ENCODE data around the gene IGFL3. TPM values are rescaled to one million over a fixed set of nuclear protein-coding genes. Genes with fewer than 3 reads are reported as not detected.
"Not testable (repeated sequence)": the region's sequence is repeated elsewhere in the genome, so short reads cannot be mapped to it uniquely, and the experiment has no call there.

Gene IGFL3
- total and polyA plus RNA-seq, 3 donors from 2014 or later: not detected

GRCh38 chr19:46113726-46114125 is 10.8 kb downstream of the IGFL3 start:
- no peaks in the 10 kb centered on the region for H3K27me3 ChIP-seq
- intact Hi-C loops (cut with DNase I; ENCODE audit: low total_unique reads): no loop called here
- 33 to 67% methylated on average over 1 of the region's 1 CpG for WGBS, 2 donors

GRCh38 chr19:46112527-46112926 is 12.0 kb downstream of the IGFL3 start:
- H3K9me3 ChIP-seq: no peaks in the 10 kb centered on the region
- H3K36me3 ChIP-seq (ENCODE audit: low read depth, missing control alignments): no peaks in the 10 kb centered on the region
- WGBS, 2 donors: 50 to 55% methylated on average over 2 of the region's 2 CpGs
- no peak for TF ChIP-seq POLR2A (IDR thresholded peaks at IDR 0.05)
- no peak for TF ChIP-seq CTCF (IDR thresholded peaks at IDR 0.05)
- H3K4me3 ChIP-seq: no peak overlapping the region
- no peaks in the 10 kb centered on the region for H3K27me3 ChIP-seq
- no peak overlapping the region for H3K27ac ChIP-seq
- no peaks in the 10 kb centered on the region for H3K4me1 ChIP-seq
- DNase-seq: no peak
- intact Hi-C loops (cut with DNase I; ENCODE audit: low total_unique reads): no loop called here

More at GRCh38 chr19:46113726-46114125, 10.8 kb downstream of the IGFL3 start:
- TF ChIP-seq CTCF (IDR thresholded peaks at IDR 0.05) (no peak), POLR2A (IDR thresholded peaks at IDR 0.05) (no peak)
- Histone ChIP-seq H3K36me3 (ENCODE audit: low read depth, missing control alignments) (no peaks in the 10 kb centered on the region), H3K9me3 (no peaks in the 10 kb centered on the region), H3K27ac (no peak overlapping the region), H3K4me3 (no peak overlapping the region), H3K4me1 (no peaks in the 10 kb centered on the region)
- DNase-seq: no peak

- Histone ChIP-seq H3K9me3 (no peaks in the 10 kb centered on the region), H3K36me3 (ENCODE audit: low read depth, missing control alignments) (no peaks in the 10 kb centered on the region), H3K27ac (no peak overlapping the region), H3K4me3 (no peak overlapping the region), H3K27me3 (no peaks in the 10 kb centered on the region), H3K4me1 (no peaks in the 10 kb centered on the region)
- intact Hi-C loops (cut with DNase I; ENCODE audit: low total_unique reads): no loop called here
- TF ChIP-seq POLR2A (IDR thresholded peaks at IDR 0.05) (no peak), CTCF (IDR thresholded peaks at IDR 0.05) (no peak)
- 68 to 85% methylated on average over 3 of the region's 3 CpGs for WGBS, 2 donors
- no peak for DNase-seq
Measured at GRCh38 chr19:46111376-46111775, 13.1 kb downstream of the IGFL3 start.

GRCh38 chr19:46109876-46110275 is 14.6 kb downstream of the IGFL3 start:
- TF ChIP-seq POLR2A (IDR thresholded peaks at IDR 0.05): no peak
- no peak for TF ChIP-seq CTCF (IDR thresholded peaks at IDR 0.05)
- intact Hi-C loops (cut with DNase I; ENCODE audit: low total_unique reads): no loop called here
- no peaks in the 10 kb centered on the region for H3K36me3 ChIP-seq (ENCODE audit: low read depth, missing control alignments)
- no peak overlapping the region for H3K27ac ChIP-seq
- H3K4me3 ChIP-seq: no peak overlapping the region
- no peaks in the 10 kb centered on the region for H3K9me3 ChIP-seq
- no peak for DNase-seq
- H3K27me3 ChIP-seq: no peaks in the 10 kb centered on the region
- 61 to 75% methylated on average over 6 of the region's 6 CpGs for WGBS, 2 donors
- no peaks in the 10 kb centered on the region for H3K4me1 ChIP-seq

GRCh38 chr19:46107371-46107770 is 17.1 kb downstream of the IGFL3 start:
- no peaks in the 10 kb centered on the region for H3K27me3 ChIP-seq
- intact Hi-C loops (cut with DNase I; ENCODE audit: low total_unique reads): no loop called here
- no peak overlapping the region for H3K27ac ChIP-seq
- DNase-seq: no peak
- H3K4me1 ChIP-seq: no peaks in the 10 kb centered on the region
- TF ChIP-seq POLR2A (IDR thresholded peaks at IDR 0.05) (no peak), CTCF (IDR thresholded peaks at IDR 0.05) (no peak)
- H3K9me3 ChIP-seq: no peaks in the 10 kb centered on the region
- H3K36me3 ChIP-seq (ENCODE audit: low read depth, missing control alignments): no peaks in the 10 kb centered on the region
- WGBS, 2 donors: 80 to 86% methylated on average over 6 of the region's 6 CpGs
- H3K4me3 ChIP-seq: no peak overlapping the region

- H3K27me3 ChIP-seq: not testable (repeated sequence)
Measured at GRCh38 chr19:46102333-46102732, 22.2 kb downstream of the IGFL3 start.

More at GRCh38 chr19:46102333-46102732, 22.2 kb downstream of the IGFL3 start:
- DNase-seq; H3K4me3 ChIP-seq; H3K36me3 ChIP-seq (ENCODE audit: low read depth, missing control alignments); H3K4me1 ChIP-seq; H3K27ac ChIP-seq; H3K9me3 ChIP-seq; intact Hi-C loops (cut with DNase I; ENCODE audit: low total_unique reads): not testable (repeated sequence)
- 67 to 72% methylated on average over 7 of the region's 7 CpGs for WGBS, 2 donors
